Karpas-422 (cell line): ENCODE results near the gene ZDHHC14. TPM values are rescaled to one million over a fixed set of nuclear protein-coding genes. Genes with fewer than 3 reads are reported as not detected.

Source experiments
- DNase-seq: peaks from one replicate; pipeline ENCODE4 v3.0.0-alpha.2; 2015
- H2AFZ ChIP-seq: fragments of 200-600 bp; sonication (generic); 2 replicates; pipeline ENCODE4 v1.6.1; 2014; ENCODE audit warnings: antibody characterized with exemption, low read length, mixed read lengths
- H3K27ac ChIP-seq: fragments of 200-600 bp; sonication (generic); 2 replicates; pipeline ENCODE4 v1.5.1; 2014; ENCODE audit warnings: mild to moderate bottlenecking, low read length, moderate library complexity
- H3K27me3 ChIP-seq: fragments of 200-600 bp; sonication (generic); 2 replicates; pipeline ENCODE4 v1.6.1; 2014; ENCODE audit warnings: low read length, mixed read lengths
- H3K36me3 ChIP-seq: fragments of 200-600 bp; sonication (generic); 2 replicates; pipeline ENCODE4 v1.6.1; 2014; ENCODE audit warnings: low read length, mixed read lengths; ENCODE audit not compliant: insufficient read depth
- H3K4me1 ChIP-seq: fragments of 200-600 bp; sonication (generic); 2 replicates; pipeline ENCODE4 v1.6.1; 2014; ENCODE audit warnings: mild to moderate bottlenecking, low read length, mixed read lengths
- H3K4me2 ChIP-seq: fragments of 200-600 bp; sonication (generic); 2 replicates; pipeline ENCODE4 v1.6.1; 2014; ENCODE audit warnings: low read length, low read depth, mild to moderate bottlenecking; ENCODE audit not compliant: poor library complexity, severe bottlenecking
- H3K4me3 ChIP-seq: fragments of 200-600 bp; sonication (generic); 2 replicates; pipeline ENCODE4 v1.5.1; 2014; ENCODE audit warnings: mild to moderate bottlenecking, antibody characterized with exemption, low read length, mixed read lengths
- H3K79me2 ChIP-seq: fragments of 200-600 bp; sonication (generic); 2 replicates; pipeline ENCODE4 v1.6.1; 2014; ENCODE audit warnings: mild to moderate bottlenecking, low read length, mixed read lengths
- H3K9ac ChIP-seq: fragments of 200-600 bp; sonication (generic); 2 replicates; pipeline ENCODE4 v1.6.0; 2014; ENCODE audit warnings: low read length
- H3K9me2 ChIP-seq: fragments of 200-600 bp; sonication (generic), shearing (Covaris generic); replicated peaks from 2 replicates; pipeline ENCODE4 v1.6.0; 2014; ENCODE audit warnings: mild to moderate bottlenecking, low read length, moderate library complexity; ENCODE audit not compliant: insufficient read depth
- H3K9me3 ChIP-seq: fragments of 300-700, 200-600 bp; sonication (generic); 2 replicates; pipeline ENCODE4 v1.6.1; 2014; ENCODE audit warnings: low read length, mixed read lengths
- H4K20me1 ChIP-seq: fragments of 200-600 bp; sonication (generic); 2 replicates; pipeline ENCODE4 v1.6.1; 2014; ENCODE audit warnings: mild to moderate bottlenecking, antibody characterized with exemption, low read length, low read depth; ENCODE audit not compliant: insufficient read depth
- total RNA-seq: library from RNA; depleted of rRNA; stranded (reverse); fragments of >200 nt; shearing (Covaris generic); gene quantifications from 2 replicates; pipeline ENCODE4 v1.2.3, GENCODE V29; 2014; ENCODE audit warnings: low replicate concordance

The ZDHHC14 gene
- total RNA-seq, 1 experiment from 2014 or later = 1.1 TPM

DNA sequence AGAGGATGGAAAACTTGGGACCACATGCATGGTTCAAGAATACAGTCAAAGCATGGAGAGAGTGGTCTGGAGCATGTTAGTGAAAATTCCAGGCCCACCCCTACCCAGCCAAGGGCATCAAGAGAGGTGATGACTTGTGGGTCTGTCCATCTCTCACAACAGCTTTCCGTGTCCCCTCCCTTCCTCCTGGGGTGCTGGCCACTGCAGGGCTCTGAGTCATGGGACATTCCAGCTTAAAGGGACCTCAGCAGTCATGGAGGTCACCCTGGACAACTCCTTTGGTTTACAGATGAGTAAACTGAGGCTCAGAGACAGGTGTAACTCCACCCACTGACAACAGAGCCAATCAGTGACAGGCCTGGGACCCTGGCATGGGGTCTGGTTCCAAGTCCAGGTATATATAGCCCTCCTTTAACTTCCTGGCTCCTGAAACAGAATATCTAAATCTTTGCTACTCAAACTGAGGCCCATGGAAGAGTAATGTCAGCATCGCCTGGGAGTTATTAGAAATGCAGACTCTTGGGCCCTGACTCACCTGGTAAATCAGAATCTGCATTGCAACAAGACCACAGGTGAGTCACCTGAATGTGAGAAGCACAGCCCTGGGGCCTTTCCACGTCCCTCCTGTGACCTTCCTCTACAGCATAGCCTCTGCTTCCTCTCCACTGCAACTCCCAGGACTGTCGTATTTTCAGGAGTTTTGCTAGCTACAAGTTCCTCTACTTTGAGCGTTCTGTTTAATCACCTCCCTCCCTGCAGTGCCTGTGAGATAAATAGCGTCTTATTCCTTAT is 170.2 kb downstream of the ZDHHC14 start:
- H3K4me3 ChIP-seq = no peak overlapping the region
- no peaks in the 10 kb centered on the region for H3K36me3 ChIP-seq
- H3K4me1 ChIP-seq = no peaks in the 10 kb centered on the region
- no peak overlapping the region for H3K27ac ChIP-seq
- DNase-seq = no peak
- H3K27me3 ChIP-seq = no peaks in the 10 kb centered on the region
- H3K4me2 ChIP-seq = no peak overlapping the region
- no peaks in the 10 kb centered on the region for H3K79me2 ChIP-seq
- no peaks in the 10 kb centered on the region for H3K9me2 ChIP-seq
- H4K20me1 ChIP-seq = no peaks in the 10 kb centered on the region
- H3K9ac ChIP-seq = no peak overlapping the region
- H3K9me3 ChIP-seq = no peaks in the 10 kb centered on the region
- no peak overlapping the region for H2AFZ ChIP-seq

- H3K9ac ChIP-seq = no peak overlapping the region
- no peak overlapping the region for H3K4me3 ChIP-seq
- H3K27ac ChIP-seq = no peak overlapping the region
- H3K27me3 ChIP-seq = no peaks in the 10 kb centered on the region
- no peaks in the 10 kb centered on the region for H3K79me2 ChIP-seq
- H3K4me2 ChIP-seq = no peak overlapping the region
- H3K9me3 ChIP-seq = no peaks in the 10 kb centered on the region
- H4K20me1 ChIP-seq = no peaks in the 10 kb centered on the region
- H3K4me1 ChIP-seq = no peaks in the 10 kb centered on the region
- H2AFZ ChIP-seq = no peak overlapping the region
- no peak for DNase-seq
- H3K36me3 ChIP-seq = no peaks in the 10 kb centered on the region
- H3K9me2 ChIP-seq = no peaks in the 10 kb centered on the region
Measured at GRCh38 chr6:157552081-157552747, 171.2 kb downstream of the ZDHHC14 start.

- Histone ChIP-seq H3K79me2 (no peaks in the 10 kb centered on the region), H3K27ac (no peak overlapping the region), H4K20me1 (no peaks in the 10 kb centered on the region), H3K4me1 (no peaks in the 10 kb centered on the region), H3K4me2 (no peak overlapping the region), H3K9me3 (no peaks in the 10 kb centered on the region), H3K4me3 (no peak overlapping the region), H3K9me2 (no peaks in the 10 kb centered on the region), H3K36me3 (no peaks in the 10 kb centered on the region), H2AFZ (no peak overlapping the region), H3K27me3 (no peaks in the 10 kb centered on the region), H3K9ac (no peak overlapping the region)
- DNase-seq = no peak
Measured at GRCh38 chr6:157552820-157553485, 172.0 kb downstream of the ZDHHC14 start.

GRCh38 chr6:157554747-157555146 is 173.8 kb downstream of the ZDHHC14 start:
- Histone ChIP-seq H3K79me2 (no peaks in the 10 kb centered on the region), H3K36me3 (no peaks in the 10 kb centered on the region), H3K4me1 (no peaks in the 10 kb centered on the region), H3K9ac (no peak overlapping the region), H2AFZ (no peak overlapping the region), H3K9me2 (no peaks in the 10 kb centered on the region), H3K4me3 (no peak overlapping the region), H4K20me1 (no peaks in the 10 kb centered on the region), H3K9me3 (no peaks in the 10 kb centered on the region), H3K27ac (no peak overlapping the region), H3K4me2 (no peak overlapping the region), H3K27me3 (no peaks in the 10 kb centered on the region)
- no peak for DNase-seq

GRCh38 chr6:157555455-157556143 is 174.6 kb downstream of the ZDHHC14 start:
- no peak overlapping the region for H3K27ac ChIP-seq
- no peaks in the 10 kb centered on the region for H3K9me2 ChIP-seq
- DNase-seq = no peak
- no peaks in the 10 kb centered on the region for H3K9me3 ChIP-seq
- H3K4me3 ChIP-seq = no peak overlapping the region
- H3K4me2 ChIP-seq = no peak overlapping the region
- no peaks in the 10 kb centered on the region for H3K4me1 ChIP-seq
- no peaks in the 10 kb centered on the region for H3K79me2 ChIP-seq
- H3K36me3 ChIP-seq = no peaks in the 10 kb centered on the region
- no peak overlapping the region for H3K9ac ChIP-seq
- no peak overlapping the region for H2AFZ ChIP-seq
- H3K27me3 ChIP-seq = no peaks in the 10 kb centered on the region
- H4K20me1 ChIP-seq = no peaks in the 10 kb centered on the region

DNA sequence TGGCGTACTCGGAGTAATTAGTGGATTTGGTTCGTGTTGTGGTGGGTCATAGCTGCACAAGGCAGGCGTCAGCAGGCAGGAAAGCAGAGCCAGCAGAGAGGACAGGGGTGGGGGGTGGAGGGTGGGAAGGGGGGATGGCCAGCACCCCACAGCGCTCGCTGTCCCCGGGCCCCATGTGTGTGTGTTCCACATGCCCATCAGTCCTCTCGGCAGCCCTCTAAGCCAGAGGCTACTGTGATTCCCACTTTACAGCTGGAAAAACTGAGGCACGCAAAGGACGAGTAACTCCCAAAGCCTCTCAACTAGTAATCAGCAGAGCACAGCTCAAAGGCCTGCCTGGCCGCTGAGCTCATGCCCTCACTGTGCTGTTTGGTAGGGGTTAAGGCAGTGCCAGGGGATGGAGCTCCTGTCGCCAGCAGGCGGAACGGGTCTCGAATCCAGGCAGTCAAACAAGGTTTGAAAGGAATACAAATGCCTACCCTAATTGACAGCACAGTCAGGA is 175.2 kb downstream of the ZDHHC14 start:
- no peaks in the 10 kb centered on the region for H3K36me3 ChIP-seq
- no peak overlapping the region for H3K27ac ChIP-seq
- no peaks in the 10 kb centered on the region for H3K9me3 ChIP-seq
- no peaks in the 10 kb centered on the region for H3K79me2 ChIP-seq
- H3K4me1 ChIP-seq = no peaks in the 10 kb centered on the region
- no peak overlapping the region for H3K9ac ChIP-seq
- H3K9me2 ChIP-seq = no peaks in the 10 kb centered on the region
- H3K27me3 ChIP-seq = no peaks in the 10 kb centered on the region
- no peak overlapping the region for H3K4me2 ChIP-seq
- no peak for DNase-seq
- H2AFZ ChIP-seq = no peak overlapping the region
- H4K20me1 ChIP-seq = no peaks in the 10 kb centered on the region
- no peak overlapping the region for H3K4me3 ChIP-seq

GRCh38 chr6:157556671-157557430 is 175.9 kb downstream of the ZDHHC14 start:
- no peak for DNase-seq
- Histone ChIP-seq H3K4me3 (no peak overlapping the region), H3K79me2 (no peaks in the 10 kb centered on the region), H3K9me3 (no peaks in the 10 kb centered on the region), H3K27ac (no peak overlapping the region), H4K20me1 (no peaks in the 10 kb centered on the region), H3K27me3 (no peaks in the 10 kb centered on the region), H3K36me3 (no peaks in the 10 kb centered on the region), H3K9ac (no peak overlapping the region), H2AFZ (no peak overlapping the region), H3K4me2 (no peak overlapping the region), H3K9me2 (no peaks in the 10 kb centered on the region), H3K4me1 (no peaks in the 10 kb centered on the region)
